ENCODE data around the gene SLC10A7. TPM values are rescaled to one million over a fixed set of nuclear protein-coding genes. Genes with fewer than 3 reads are reported as not detected.
A peak's percentile ranks its signal among the peaks of the same experiment; 100 is the strongest.

SLC10A7 gene, protein sequence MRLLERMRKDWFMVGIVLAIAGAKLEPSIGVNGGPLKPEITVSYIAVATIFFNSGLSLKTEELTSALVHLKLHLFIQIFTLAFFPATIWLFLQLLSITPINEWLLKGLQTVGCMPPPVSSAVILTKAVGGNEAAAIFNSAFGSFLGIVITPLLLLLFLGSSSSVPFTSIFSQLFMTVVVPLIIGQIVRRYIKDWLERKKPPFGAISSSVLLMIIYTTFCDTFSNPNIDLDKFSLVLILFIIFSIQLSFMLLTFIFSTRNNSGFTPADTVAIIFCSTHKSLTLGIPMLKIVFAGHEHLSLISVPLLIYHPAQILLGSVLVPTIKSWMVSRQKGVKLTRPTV
- 5.5 and 6.1 TPM in 2 replicates for total RNA-seq

DNA sequence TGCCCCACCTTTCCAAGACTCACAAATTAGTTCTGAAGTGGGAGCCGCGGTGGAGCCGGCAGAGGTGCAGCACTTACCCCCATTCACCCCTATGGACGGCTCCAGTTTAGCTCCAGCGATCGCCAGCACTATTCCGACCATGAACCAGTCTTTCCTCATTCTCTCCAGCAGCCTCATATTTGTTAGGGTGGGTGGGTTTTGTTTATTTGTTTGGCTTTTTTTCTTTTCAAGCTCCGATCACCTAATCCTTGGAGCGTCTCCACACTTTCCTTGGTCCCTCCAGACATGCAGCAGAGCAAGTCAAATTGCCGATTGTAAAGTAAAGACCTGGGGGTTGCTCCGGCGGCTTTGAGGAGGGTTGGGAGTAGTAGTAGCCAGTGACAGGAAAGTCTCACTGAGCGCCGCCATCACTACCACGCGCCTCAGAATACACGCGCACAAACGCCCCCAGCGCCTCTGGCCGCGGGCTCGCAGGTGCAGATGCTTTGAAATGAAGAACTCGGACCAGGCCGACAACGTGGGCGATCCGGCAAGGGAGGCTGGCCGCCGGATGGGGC is at the start of gene SLC10A7:
Gene SLC10A7, minus strand, starts transcription at position 400 of the 557 bp plus-strand sequence. Its CDS starts 223 bp downstream, at position 177.
- DNase-seq (ENCODE audit: low read depth): no peak
- TF ChIP-seq, protein P1, sequence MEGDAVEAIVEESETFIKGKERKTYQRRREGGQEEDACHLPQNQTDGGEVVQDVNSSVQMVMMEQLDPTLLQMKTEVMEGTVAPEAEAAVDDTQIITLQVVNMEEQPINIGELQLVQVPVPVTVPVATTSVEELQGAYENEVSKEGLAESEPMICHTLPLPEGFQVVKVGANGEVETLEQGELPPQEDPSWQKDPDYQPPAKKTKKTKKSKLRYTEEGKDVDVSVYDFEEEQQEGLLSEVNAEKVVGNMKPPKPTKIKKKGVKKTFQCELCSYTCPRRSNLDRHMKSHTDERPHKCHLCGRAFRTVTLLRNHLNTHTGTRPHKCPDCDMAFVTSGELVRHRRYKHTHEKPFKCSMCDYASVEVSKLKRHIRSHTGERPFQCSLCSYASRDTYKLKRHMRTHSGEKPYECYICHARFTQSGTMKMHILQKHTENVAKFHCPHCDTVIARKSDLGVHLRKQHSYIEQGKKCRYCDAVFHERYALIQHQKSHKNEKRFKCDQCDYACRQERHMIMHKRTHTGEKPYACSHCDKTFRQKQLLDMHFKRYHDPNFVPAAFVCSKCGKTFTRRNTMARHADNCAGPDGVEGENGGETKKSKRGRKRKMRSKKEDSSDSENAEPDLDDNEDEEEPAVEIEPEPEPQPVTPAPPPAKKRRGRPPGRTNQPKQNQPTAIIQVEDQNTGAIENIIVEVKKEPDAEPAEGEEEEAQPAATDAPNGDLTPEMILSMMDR (IDR thresholded peaks at IDR 0.05; ENCODE audit: insufficient read depth, low read length, poor library complexity, severe bottlenecking): no peak
- Histone ChIP-seq H3K36me3 (ENCODE audit: control insufficient read depth, insufficient read depth, low read length) (no peaks in the 10 kb centered on the region), H3K27me3 (ENCODE audit: control insufficient read depth, insufficient read depth, low read length) (no peaks in the 10 kb centered on the region), H3K4me3 (ENCODE audit: low read depth, low read length) (peak within 1 kb of the TSS; percentile 99)

DNA sequence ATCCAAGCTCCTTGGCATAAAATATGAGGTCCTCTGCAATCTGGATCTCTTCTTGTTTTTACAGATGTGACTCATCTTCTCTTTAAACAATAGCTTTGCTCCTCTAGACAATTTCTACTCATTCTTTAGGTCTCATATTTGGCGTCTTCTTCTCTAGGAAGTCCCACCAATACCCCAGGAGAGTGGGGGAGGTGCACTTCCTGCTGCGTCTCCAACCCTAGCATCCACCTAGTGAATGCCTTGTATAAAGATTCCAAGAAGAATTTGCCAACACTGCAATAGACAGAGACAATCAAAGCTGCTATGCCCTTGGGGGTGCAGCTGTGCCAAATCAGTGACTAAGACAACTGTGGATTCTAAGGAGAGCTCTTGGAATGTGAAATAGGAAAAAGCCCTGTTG is 45.7 kb upstream of the SLC10A7 start:
- DNase-seq (ENCODE audit: low read depth): no peak
- TF ChIP-seq, protein P1 (IDR thresholded peaks at IDR 0.05; ENCODE audit: insufficient read depth, low read length, poor library complexity, severe bottlenecking): no peak

DNA sequence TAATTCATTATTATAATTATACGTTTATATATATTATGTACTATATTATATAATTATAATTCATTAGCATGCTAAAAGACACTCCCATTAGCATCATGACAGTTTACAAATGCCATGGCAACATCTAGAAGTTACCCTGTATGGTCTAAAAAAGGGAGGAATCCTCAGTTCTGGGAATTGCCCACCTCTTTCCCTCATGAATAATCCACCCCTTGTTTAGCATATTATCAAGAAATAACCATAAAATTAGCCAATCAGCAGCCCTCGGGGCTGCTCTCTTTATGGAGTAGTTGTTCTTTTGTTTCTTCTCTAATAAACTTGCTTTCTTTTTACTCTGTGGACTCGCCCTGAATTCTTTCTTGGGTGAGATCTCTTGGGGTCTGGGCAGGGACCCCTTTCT is 42.8 kb upstream of the SLC10A7 start:
- Histone ChIP-seq H3K27me3 (ENCODE audit: control insufficient read depth, insufficient read depth, low read length) (no peaks in the 10 kb centered on the region), H3K36me3 (ENCODE audit: control insufficient read depth, insufficient read depth, low read length) (no peaks in the 10 kb centered on the region), H3K4me3 (ENCODE audit: low read depth, low read length) (no peak overlapping the region)
- no peak for DNase-seq (ENCODE audit: low read depth)
- TF ChIP-seq, protein P1 (IDR thresholded peaks at IDR 0.05; ENCODE audit: insufficient read depth, low read length, poor library complexity, severe bottlenecking): no peak

More for the DNA sequence above, 45.7 kb upstream of the SLC10A7 start:
- H3K36me3 ChIP-seq (ENCODE audit: control insufficient read depth, insufficient read depth, low read length): no peaks in the 10 kb centered on the region
- H3K4me3 ChIP-seq (ENCODE audit: low read depth, low read length): no peak overlapping the region
- no peaks in the 10 kb centered on the region for H3K27me3 ChIP-seq (ENCODE audit: control insufficient read depth, insufficient read depth, low read length)

DNA sequence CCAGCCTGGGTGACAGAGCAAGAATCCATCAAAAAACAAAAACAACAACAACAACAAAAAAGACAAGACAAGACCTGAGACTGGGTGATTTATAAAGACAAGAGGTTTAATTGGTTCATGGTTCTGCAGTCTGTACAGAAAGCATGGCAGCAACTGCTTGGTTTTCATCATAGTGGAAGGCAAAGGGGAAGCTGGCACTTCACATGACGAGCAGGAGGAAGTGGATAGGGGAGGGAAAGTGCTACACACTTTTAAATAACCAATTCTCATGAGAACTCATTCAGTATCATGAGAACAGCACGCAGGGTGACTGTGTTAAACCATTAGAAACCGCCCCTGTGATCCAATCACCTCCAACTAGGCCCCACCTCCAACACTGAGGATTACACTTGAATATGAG is 28.4 kb upstream of the SLC10A7 start:
- no peak for DNase-seq (ENCODE audit: low read depth)
- H3K4me3 ChIP-seq (ENCODE audit: low read depth, low read length): no peak overlapping the region
- H3K27me3 ChIP-seq (ENCODE audit: control insufficient read depth, insufficient read depth, low read length): no peaks in the 10 kb centered on the region
- TF ChIP-seq, protein P1 (IDR thresholded peaks at IDR 0.05; ENCODE audit: insufficient read depth, low read length, poor library complexity, severe bottlenecking): no peak
- no peaks in the 10 kb centered on the region for H3K36me3 ChIP-seq (ENCODE audit: control insufficient read depth, insufficient read depth, low read length)

DNA sequence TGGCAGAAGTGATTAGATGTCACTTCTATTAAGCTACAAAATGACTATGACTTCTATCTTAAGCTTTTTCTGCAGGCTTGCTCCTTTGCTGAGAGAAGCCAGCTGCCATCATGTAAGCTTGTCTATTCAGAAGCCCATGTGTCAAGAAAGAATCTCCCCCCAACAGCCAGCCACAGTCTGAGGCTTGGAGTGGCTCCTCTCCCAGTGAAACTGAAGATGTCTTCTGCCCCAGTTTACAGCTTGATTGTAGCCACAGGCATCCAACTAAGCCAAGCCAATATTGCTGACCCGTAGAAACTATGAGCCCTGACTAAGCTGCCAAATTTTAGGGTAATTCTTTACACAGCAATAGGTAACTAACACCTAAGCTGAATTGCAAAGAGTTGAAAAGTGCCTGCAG is 26.7 kb upstream of the SLC10A7 start:
- TF ChIP-seq, protein P1 (IDR thresholded peaks at IDR 0.05; ENCODE audit: insufficient read depth, low read length, poor library complexity, severe bottlenecking): no peak
- Histone ChIP-seq H3K36me3 (ENCODE audit: control insufficient read depth, insufficient read depth, low read length) (no peaks in the 10 kb centered on the region), H3K27me3 (ENCODE audit: control insufficient read depth, insufficient read depth, low read length) (no peaks in the 10 kb centered on the region), H3K4me3 (ENCODE audit: low read depth, low read length) (no peak overlapping the region)
- DNase-seq (ENCODE audit: low read depth): no peak

Data from kidney epithelial cell (primary cell).